B cell (primary cell): Measurements from ENCODE around the gene NBL1. TPM values are rescaled to one million over a fixed set of nuclear protein-coding genes. Genes with fewer than 3 reads are reported as not detected.

Source experiments
- ATAC-seq: fragments of 200-7000 bp; cut with Tn5 transposase; one replicate; pipeline ENCODE4 v1.10.0; 2021; ENCODE audit warnings: low read depth, mild to moderate bottlenecking, moderate number of reproducible peaks, moderate library complexity
- CTCF ChIA-PET: fragments of 350-600 bp; sonication (Branson Sonifier 250); formaldehyde crosslinking; loops from one replicate; lab custom pipeline; 2021; ENCODE audit warnings: antibody characterized with exemption, inconsistent platforms; lab: Charles Lee
- POLR2A ChIA-PET: fragments of 350-600 bp; sonication (Branson Sonifier 250); formaldehyde crosslinking; loops from one replicate; lab custom pipeline; 2021; ENCODE audit warnings: antibody characterized with exemption; lab: Charles Lee
- DNase-seq: peaks from one replicate; pipeline ENCODE4 v3.0.0; 2013
- H2AFZ ChIP-seq: 2 replicates; pipeline ENCODE4 v1.6.1; 2012; ENCODE audit warnings: mild to moderate bottlenecking, low read depth, low read length; ENCODE audit not compliant: insufficient read depth, poor library complexity, severe bottlenecking
- H3K27ac ChIP-seq, 2 donors: 1 replicate in 1 of 2; 2 replicates in 1 of 2; pipeline ENCODE4 v1.5.1; 2012 to 2013; ENCODE audit warnings: low read length in 2 of 2, mild to moderate bottlenecking in 2 of 2, moderate library complexity in 1 of 2
- H3K27me3 ChIP-seq, 4 experiments: fragments of 200-600 bp in 1 of 4; sonication (generic) in 1 of 4; replicated peaks in 1 of 4; 1 replicate in 2 of 4; 2 replicates in 2 of 4; pipeline versions ENCODE4 v1.6.1 to v1.7.0; 2013 to 2016; ENCODE audit warnings: low read length in 3 of 4, mild to moderate bottlenecking in 2 of 4, mixed read lengths in 1 of 4, moderate library complexity in 1 of 4; ENCODE audit not compliant: insufficient read depth in 4 of 4, control insufficient read depth in 3 of 4; ENCODE audit errors: control extremely low read depth in 1 of 4
- H3K36me3 ChIP-seq, 2 experiments: replicated peaks in 1 of 2; 1 replicate in 1 of 2; 2 replicates in 1 of 2; pipeline versions ENCODE4 v1.6.1 to v1.7.1; 2013; ENCODE audit warnings: low read length in 1 of 2; ENCODE audit not compliant: insufficient read depth in 2 of 2, control insufficient read depth in 1 of 2; ENCODE audit errors: control extremely low read depth in 1 of 2, extremely low read depth in 1 of 2
- H3K4me1 ChIP-seq, 2 donors: fragments of 200-600 bp in 1 of 2; sonication (generic) in 1 of 2; 1 replicate in 1 of 2; 2 replicates in 1 of 2; pipeline versions ENCODE4 v1.5.1 to v1.6.1; 2013 to 2017; ENCODE audit warnings: low read length in 2 of 2; ENCODE audit not compliant: control insufficient read depth in 2 of 2, insufficient read depth in 2 of 2
- H3K4me2 ChIP-seq: replicated peaks from 2 replicates; pipeline ENCODE3; 2012; ENCODE audit warnings: mild to moderate bottlenecking, low read depth, low read length; ENCODE audit not compliant: poor library complexity, severe bottlenecking
- H3K4me3 ChIP-seq, 5 experiments: fragments of 200-600 bp in 1 of 5; sonication (generic) in 1 of 5; 1 replicate in 3 of 5; 2 replicates in 2 of 5; pipeline versions ENCODE4 v1.5.1 to v1.7.0; 2011 to 2016; ENCODE audit warnings: low read length in 4 of 5, mild to moderate bottlenecking in 4 of 5, low read depth in 2 of 5, control low read depth in 1 of 5, moderate library complexity in 1 of 5; ENCODE audit not compliant: insufficient read depth in 1 of 5; ENCODE audit errors: control extremely low read depth in 1 of 5, extremely low read depth in 1 of 5
- H3K79me2 ChIP-seq: fragments of 200-600 bp; sonication (generic); one replicate; pipeline ENCODE4 v1.6.0; 2016; ENCODE audit warnings: low read length; ENCODE audit not compliant: control insufficient read depth, insufficient read depth
- H3K9ac ChIP-seq: fragments of 200-600 bp; sonication (generic); 2 replicates; pipeline ENCODE4 v1.6.1; 2017; ENCODE audit warnings: mild to moderate bottlenecking, low read length, moderate library complexity
- H3K9me3 ChIP-seq, 3 donors: one replicate each; pipeline versions ENCODE4 v1.6.1 to v1.7.1; 2013; ENCODE audit warnings: low read length in 2 of 3; ENCODE audit not compliant: control insufficient read depth in 2 of 3, insufficient read depth in 1 of 3; ENCODE audit errors: control extremely low read depth in 1 of 3
- H4K20me1 ChIP-seq: 2 replicates; pipeline ENCODE4 v1.6.0; 2012; ENCODE audit warnings: mild to moderate bottlenecking, low read length; ENCODE audit not compliant: insufficient read depth, control insufficient read depth, poor library complexity, severe bottlenecking
- H3K27ac Mint-ChIP-seq: one replicate; pipeline ENCODE4 v1.8.0; 2021; ENCODE audit warnings: mixed read lengths
- H3K27me3 Mint-ChIP-seq: one replicate; pipeline ENCODE4 v1.8.0; 2021; ENCODE audit warnings: mixed read lengths
- H3K4me1 Mint-ChIP-seq: one replicate; pipeline ENCODE4 v1.8.0; 2021; ENCODE audit warnings: mixed read lengths
- H3K4me3 Mint-ChIP-seq: one replicate; pipeline ENCODE4 v1.8.0; 2021; ENCODE audit warnings: mixed read lengths
- H3K9me3 Mint-ChIP-seq: one replicate; pipeline ENCODE4 v1.8.0; 2022; ENCODE audit warnings: mixed read lengths; ENCODE audit not compliant: insufficient read depth
- EZH2 ChIP-seq: IDR thresholded peaks from 2 replicates; pipeline ENCODE4 v1.6.1; 2012; ENCODE audit warnings: borderline replicate concordance, low read depth, mild to moderate bottlenecking, moderate library complexity, low read length; ENCODE audit not compliant: insufficient read depth, poor library complexity, severe bottlenecking
- WGBS: methylation state at CpG from one replicate; pipeline ENCODE4 v1.1.5; 2013; ENCODE audit warnings: missing lambda C conversion rate; ENCODE audit not compliant: insufficient coverage; 5-methylcytosine and 5-hydroxymethylcytosine counted together
- intact Hi-C: fragments of 100-400 bp; cut with micrococcal nuclease; formaldehyde crosslinking; loops from one replicate; pipeline ENCODE4 v1.10.0; 2022
- polyA plus RNA-seq: library from polyadenylated mRNA; depleted of rRNA; stranded (reverse); fragments of >200 nt; gene quantifications from 2 replicates; pipeline ENCODE4 v1.2.3, GENCODE V29; 2012
- total RNA-seq, 2 donors: library from RNA; stranded (reverse); fragments of 120-200 nt in 1 of 2; gene quantifications; 1 replicate in 1 of 2; 2 replicates in 1 of 2; pipeline versions ENCODE4 v1.2.3 to v1.2.4, GENCODE V29; 2013 to 2022
- TF ChIP-seq, protein P1 (sequence below): fragments of 200-600 bp; IDR thresholded peaks from one replicate; pipeline ENCODE4 v1.8.0; 2022; ENCODE audit warnings: antibody characterized with exemption, mild to moderate bottlenecking

NBL1 gene
- total and polyA plus RNA-seq, 2 donors (not counting 1 experiment from before 2014, with no cell fraction given) = 0.74 to 0.97 TPM

DNA sequence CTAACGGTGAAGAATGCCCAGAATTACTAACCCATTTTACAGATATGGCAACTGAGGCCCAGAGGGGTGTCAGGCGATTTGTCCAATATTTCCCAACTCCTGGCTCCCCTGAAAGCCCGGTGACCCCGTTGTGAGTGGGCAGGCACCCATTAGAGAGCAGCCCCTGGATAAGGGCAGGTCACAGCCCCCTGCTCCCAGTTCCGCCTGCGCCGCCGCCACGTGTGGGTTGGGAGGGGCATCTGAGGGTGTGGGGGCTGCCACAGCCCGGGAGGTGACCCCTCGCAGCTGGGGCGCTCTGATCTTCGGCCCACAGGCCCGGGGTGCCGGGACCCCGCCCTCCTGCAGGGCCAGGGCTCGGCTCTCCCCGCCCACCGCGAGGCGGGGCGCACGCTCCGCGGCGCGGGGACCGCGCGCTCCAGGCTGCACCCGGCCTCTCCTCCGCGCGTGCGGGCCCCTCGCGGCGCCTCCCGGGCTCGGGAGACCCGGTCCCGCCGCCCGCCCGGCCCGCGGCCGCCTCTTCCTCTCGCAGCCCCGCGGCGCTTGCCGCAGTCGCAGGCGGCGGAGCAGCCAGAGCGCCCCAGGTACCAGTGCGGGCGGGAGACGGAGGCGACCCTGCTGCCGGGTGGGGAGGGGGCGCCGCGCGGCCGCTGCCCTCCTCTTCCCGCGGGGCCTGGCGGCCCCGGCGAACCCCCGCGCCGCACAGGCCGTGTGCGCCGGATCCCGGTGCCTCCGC lies 20.5 kb downstream of the NBL1 start, which contains the start of gene HTR6:
TSS of gene HTR6 (plus strand) at position 423 of the 733 bp plus-strand sequence. CDS start 879 bp downstream, outside the sequence.
- peaks cover 60% of the 10 kb centered on the region for H3K27me3 Mint-ChIP-seq

DNA sequence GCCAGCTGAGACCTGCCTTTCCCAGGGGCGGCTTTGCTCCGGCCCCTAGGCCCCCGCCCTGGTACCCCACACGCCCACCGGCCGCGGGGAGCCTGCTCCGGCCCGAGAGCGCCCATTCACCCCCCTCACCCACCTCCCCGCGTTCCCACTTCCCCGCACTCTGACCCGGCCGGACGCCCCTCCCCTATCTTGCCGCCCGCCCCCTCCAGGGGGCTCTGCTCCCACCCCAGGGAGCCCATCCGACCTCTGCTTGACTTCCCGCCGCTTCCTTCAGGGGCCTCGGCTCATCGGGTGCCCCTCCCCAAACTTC lies 21.0 kb downstream of the NBL1 start:
- Mint-ChIP-seq H3K27ac (no peak overlapping the region), H3K4me1 (peaks cover 17% of the 10 kb centered on the region), H3K9me3 (no peaks in the 10 kb centered on the region), H3K4me3 (peak overlapping the region; percentile 70), H3K27me3 (peaks cover 63% of the 10 kb centered on the region)
- Histone ChIP-seq H3K4me1 (peaks cover 17 to 19% of the 10 kb centered on the region in 2 donors), H3K9ac (no peak overlapping the region), H3K27me3 (peaks cover 0 to 45% (median 7%) of the 10 kb centered on the region in 4 experiments), H3K9me3 (peaks cover 0 to 3% (median 0%) of the 10 kb centered on the region in 3 donors), H3K79me2 (no peaks in the 10 kb centered on the region), H3K4me3 (peak overlapping the region in 2 of 5 experiments; percentile 8 to 19), H4K20me1 (no peaks in the 10 kb centered on the region), H3K36me3 (no peaks in the 10 kb centered on the region), H3K27ac (no peak overlapping the region), H3K4me2 (peak overlapping the region; percentile 72), H2AFZ (peak overlapping the region; percentile 28)
- intact Hi-C loops = no loop called here
- DNase-seq (no peak), ATAC-seq (no peak)
- 2% methylated on average over 23 of the region's 23 CpGs for WGBS
- ChIA-PET CTCF (no interaction called here), POLR2A (no interaction called here)
- TF ChIP-seq, protein P1, sequence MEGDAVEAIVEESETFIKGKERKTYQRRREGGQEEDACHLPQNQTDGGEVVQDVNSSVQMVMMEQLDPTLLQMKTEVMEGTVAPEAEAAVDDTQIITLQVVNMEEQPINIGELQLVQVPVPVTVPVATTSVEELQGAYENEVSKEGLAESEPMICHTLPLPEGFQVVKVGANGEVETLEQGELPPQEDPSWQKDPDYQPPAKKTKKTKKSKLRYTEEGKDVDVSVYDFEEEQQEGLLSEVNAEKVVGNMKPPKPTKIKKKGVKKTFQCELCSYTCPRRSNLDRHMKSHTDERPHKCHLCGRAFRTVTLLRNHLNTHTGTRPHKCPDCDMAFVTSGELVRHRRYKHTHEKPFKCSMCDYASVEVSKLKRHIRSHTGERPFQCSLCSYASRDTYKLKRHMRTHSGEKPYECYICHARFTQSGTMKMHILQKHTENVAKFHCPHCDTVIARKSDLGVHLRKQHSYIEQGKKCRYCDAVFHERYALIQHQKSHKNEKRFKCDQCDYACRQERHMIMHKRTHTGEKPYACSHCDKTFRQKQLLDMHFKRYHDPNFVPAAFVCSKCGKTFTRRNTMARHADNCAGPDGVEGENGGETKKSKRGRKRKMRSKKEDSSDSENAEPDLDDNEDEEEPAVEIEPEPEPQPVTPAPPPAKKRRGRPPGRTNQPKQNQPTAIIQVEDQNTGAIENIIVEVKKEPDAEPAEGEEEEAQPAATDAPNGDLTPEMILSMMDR = no peak

More for the DNA sequence above, 20.5 kb downstream of the NBL1 start, which contains the start of gene HTR6:
- Histone ChIP-seq H3K4me3 (peak within 1 kb of the TSS in 2 of 5 experiments; percentile 19 to 23), H3K36me3 (no peaks in the 10 kb centered on the region), H3K4me2 (peak within 1 kb of the TSS; percentile 72), H3K27me3 (peaks cover 0 to 45% (median 7%) of the 10 kb centered on the region in 4 experiments), H3K27ac (no peak within 1 kb of the TSS), H3K9me3 (peaks cover 0 to 8% (median 0%) of the 10 kb centered on the region in 3 donors), H3K79me2 (no peaks in the 10 kb centered on the region), H3K9ac (no peak within 1 kb of the TSS), H4K20me1 (no peaks in the 10 kb centered on the region), H3K4me1 (peaks cover 21 to 22% of the 10 kb centered on the region in 2 donors), H2AFZ (peak within 1 kb of the TSS; percentile 28)
- Mint-ChIP-seq H3K4me3 (peak within 1 kb of the TSS; percentile 70), H3K9me3 (no peaks in the 10 kb centered on the region), H3K27ac (no peak within 1 kb of the TSS), H3K4me1 (peaks cover 19% of the 10 kb centered on the region)
- TF ChIP-seq, protein P1 = no peak
- no peak for TF ChIP-seq EZH2
- intact Hi-C loops = no loop called here
- ATAC-seq = no peak
- CTCF ChIA-PET = no interaction called here
- 3% methylated on average over 80 of the region's 80 CpGs for whole genome bisulfite sequencing
- POLR2A ChIA-PET = no interaction called here
- no peak for DNase-seq
